H1 (cell line): ENCODE data around the gene SOX30. TPM values are rescaled to one million over a fixed set of nuclear protein-coding genes. Genes with fewer than 3 reads are reported as not detected.

Source experiments
- CTCF ChIA-PET: fragments of 300-600 bp; sonication (Branson Sonifier 250); formaldehyde crosslinking; loops from one replicate; lab custom pipeline; 2021; ENCODE audit not compliant: partially characterized antibody; lab: Charles Lee
- POLR2A ChIA-PET: fragments of 300-600 bp; sonication (Branson Sonifier 250); formaldehyde crosslinking; loops from one replicate; lab custom pipeline; 2021; ENCODE audit warnings: inconsistent platforms; ENCODE audit not compliant: partially characterized antibody; lab: Charles Lee
- DNase-seq, 2 experiments: peaks; one replicate each; pipeline versions ENCODE4 v3.0.0 to v3.0.0-alpha.2; 2010 to 2022; ENCODE audit warnings: low spot score in 2 of 2, low read depth in 1 of 2, mixed read lengths in 1 of 2
- FAIRE-seq: peaks from 2 replicates; lab custom pipeline; 2011; peaks lifted over from hg19 to GRCh38; lab: Jason Lieb, UNC
- H2AFZ ChIP-seq: 2 replicates; pipeline ENCODE4 v1.8.1; 2012; ENCODE audit warnings: low read length, inconsistent platforms
- H2AK5ac ChIP-seq: 2 replicates; pipeline ENCODE4 v1.6.1; 2013; ENCODE audit warnings: low read depth, low read length
- H2BK120ac ChIP-seq: replicated peaks from 2 replicates; pipeline ENCODE3; 2013; ENCODE audit warnings: low read depth, low read length, inconsistent platforms
- H2BK12ac ChIP-seq: 2 replicates; pipeline ENCODE4 v1.6.1; 2013; ENCODE audit warnings: low read depth, low read length
- H2BK15ac ChIP-seq: 2 replicates; pipeline ENCODE4 v1.6.1; 2013; ENCODE audit warnings: low read length
- H2BK20ac ChIP-seq: 2 replicates; pipeline ENCODE4 v1.6.1; 2013; ENCODE audit warnings: low read length
- H2BK5ac ChIP-seq: 2 replicates; pipeline ENCODE4 v1.6.1; 2013; ENCODE audit warnings: low read depth, low read length
- H3K14ac ChIP-seq: 2 replicates; pipeline ENCODE4 v1.6.1; 2013; ENCODE audit warnings: inconsistent platforms; ENCODE audit not compliant: insufficient read length
- H3K18ac ChIP-seq: 2 replicates; pipeline ENCODE4 v1.6.1; 2013; ENCODE audit warnings: low read length; ENCODE audit errors: extremely low read depth
- H3K23ac ChIP-seq: 2 replicates; pipeline ENCODE4 v1.6.1; 2013; ENCODE audit warnings: inconsistent platforms; ENCODE audit not compliant: insufficient read length
- H3K23me2 ChIP-seq: 2 replicates; pipeline ENCODE4 v1.6.1; 2013; ENCODE audit warnings: low read depth, low read length
- H3K27ac ChIP-seq: 2 replicates; pipeline ENCODE4 v1.6.1; 2011; ENCODE audit warnings: low read depth, low read length, inconsistent platforms
- H3K27me3 ChIP-seq, 4 experiments: replicated peaks in 1 of 4; 1 replicate in 1 of 4; 2 replicates in 3 of 4; pipeline versions ENCODE4 v1.6.1 to v1.8.1; 2011 to 2013; ENCODE audit warnings: low read length in 3 of 4, mild to moderate bottlenecking in 3 of 4, inconsistent platforms in 2 of 4, mixed read lengths in 2 of 4, moderate library complexity in 1 of 4; ENCODE audit not compliant: control insufficient read depth in 3 of 4, insufficient read depth in 3 of 4; ENCODE audit errors: extremely low read depth in 1 of 4
- H3K36me3 ChIP-seq, 4 experiments: 2 replicates each; pipeline versions ENCODE4 v1.6.1 to v1.8.1; 2011 to 2013; ENCODE audit warnings: mild to moderate bottlenecking in 4 of 4, low read length in 3 of 4, moderate library complexity in 2 of 4, control low read depth in 1 of 4, inconsistent platforms in 1 of 4; ENCODE audit not compliant: insufficient read depth in 4 of 4, control insufficient read depth in 2 of 4
- H3K4ac ChIP-seq: replicated peaks from 2 replicates; pipeline ENCODE3; 2013; ENCODE audit warnings: low read length, low read depth, mixed read lengths, inconsistent platforms; ENCODE audit not compliant: insufficient read length
- H3K4me1 ChIP-seq, 4 experiments: replicated peaks in 1 of 4; 1 replicate in 1 of 4; 2 replicates in 3 of 4; pipeline versions ENCODE4 v1.6.1 to v1.8.1; 2011 to 2013; ENCODE audit warnings: low read length in 3 of 4, inconsistent platforms in 2 of 4, mixed read lengths in 1 of 4; ENCODE audit not compliant: insufficient read depth in 4 of 4, control insufficient read depth in 3 of 4
- H3K4me2 ChIP-seq, 2 experiments: 2 replicates each; pipeline versions ENCODE4 v1.6.1 to v1.8.1; 2011 to 2013; ENCODE audit warnings: low read depth in 2 of 2, low read length in 2 of 2, control low read depth in 1 of 2, inconsistent platforms in 1 of 2, mild to moderate bottlenecking in 1 of 2; ENCODE audit not compliant: insufficient read depth in 1 of 2
- H3K4me3 ChIP-seq, 4 experiments: fragments of 200-600, 300-600 bp in 1 of 4; sonication (generic), shearing (Covaris generic), sonication (Bioruptor Twin) in 1 of 4; 2 replicates each; pipeline versions ENCODE4 v1.5.1 to v1.8.1; 2011 to 2016; ENCODE audit warnings: low read length in 4 of 4, low read depth in 3 of 4, control low read depth in 2 of 4, inconsistent platforms in 2 of 4, mild to moderate bottlenecking in 2 of 4, mixed read lengths in 1 of 4, moderate library complexity in 1 of 4; ENCODE audit not compliant: insufficient read depth in 2 of 4; ENCODE audit errors: extremely low read depth in 1 of 4
- H3K56ac ChIP-seq: replicated peaks from 2 replicates; pipeline ENCODE3; 2013; ENCODE audit warnings: low read depth, mild to moderate bottlenecking, mixed read lengths, low read length, inconsistent platforms; ENCODE audit not compliant: insufficient read length
- H3K79me1 ChIP-seq: 2 replicates; pipeline ENCODE4 v1.6.1; 2013; ENCODE audit warnings: low read depth, low read length, control low read depth
- H3K79me2 ChIP-seq, 2 experiments: 2 replicates each; pipeline versions ENCODE4 v1.6.1 to v1.8.1; 2012 to 2013; ENCODE audit warnings: low read length in 2 of 2, mild to moderate bottlenecking in 2 of 2, inconsistent platforms in 1 of 2; ENCODE audit not compliant: insufficient read depth in 2 of 2, control insufficient read depth in 1 of 2
- H3K9ac ChIP-seq, 4 experiments: replicated peaks in 1 of 4; 1 replicate in 1 of 4; 2 replicates in 3 of 4; pipeline versions ENCODE4 v1.6.1 to v1.8.1; 2011 to 2013; ENCODE audit warnings: low read depth in 3 of 4, low read length in 3 of 4, control low read depth in 2 of 4, mild to moderate bottlenecking in 2 of 4, moderate library complexity in 2 of 4, inconsistent platforms in 1 of 4; ENCODE audit errors: extremely low read depth in 1 of 4
- H3K9me3 ChIP-seq, 2 experiments: 2 replicates each; pipeline versions ENCODE4 v1.6.1 to v1.8.1; 2012 to 2013; ENCODE audit warnings: mild to moderate bottlenecking in 2 of 2, moderate library complexity in 2 of 2, control low read depth in 1 of 2, inconsistent platforms in 1 of 2, low read depth in 1 of 2, low read length in 1 of 2, mixed read lengths in 1 of 2; ENCODE audit not compliant: insufficient read depth in 2 of 2
- H4K20me1 ChIP-seq, 2 experiments: replicated peaks in 1 of 2; 2 replicates each; pipeline versions ENCODE3 to v1.8.1; 2011 to 2013; ENCODE audit warnings: inconsistent platforms in 2 of 2, low read length in 2 of 2, mild to moderate bottlenecking in 1 of 2; ENCODE audit not compliant: insufficient read depth in 2 of 2, control insufficient read depth in 1 of 2
- H4K5ac ChIP-seq: 2 replicates; pipeline ENCODE4 v1.6.1; 2013; ENCODE audit warnings: low read length, low read depth, mixed read lengths, inconsistent platforms; ENCODE audit not compliant: insufficient read length
- H4K8ac ChIP-seq: 2 replicates; pipeline ENCODE4 v1.8.0; 2013; ENCODE audit warnings: mild to moderate bottlenecking, moderate library complexity, low read length, inconsistent platforms; ENCODE audit not compliant: insufficient read depth; ENCODE audit errors: extremely low read depth
- H4K91ac ChIP-seq: replicated peaks from 2 replicates; pipeline ENCODE3; 2013; ENCODE audit warnings: low read length, mixed read lengths, inconsistent platforms; ENCODE audit not compliant: insufficient read length
- ASH2L ChIP-seq: fragments of 200-600, 300-600 bp; sonication (generic); IDR thresholded peaks from one replicate; pipeline ENCODE4 v1.7.1; 2017; ENCODE audit warnings: low read length
- CBX8 ChIP-seq: fragments of 300-800, 300-1000 bp; sonication (generic); IDR thresholded peaks from 2 replicates; pipeline ENCODE4 v1.7.1; 2016; ENCODE audit warnings: low read depth, low read length, borderline replicate concordance
- EZH2 ChIP-seq: fragments of 200-600 bp; sonication (generic); IDR thresholded peaks from 2 replicates; pipeline ENCODE4 v1.7.1; 2012; ENCODE audit warnings: low read depth, mild to moderate bottlenecking, moderate library complexity, low read length, inconsistent platforms; ENCODE audit not compliant: severe bottlenecking
- FOSL1 ChIP-seq: IDR thresholded peaks from 2 replicates; pipeline ENCODE4 v1.6.1; 2011; ENCODE audit warnings: mild to moderate bottlenecking, low read depth, low read length, moderate library complexity; ENCODE audit not compliant: insufficient read depth
- HDAC2 ChIP-seq, 2 experiments: fragments of 300-600 bp in 1 of 2; sonication (generic) in 1 of 2; IDR thresholded peaks; 2 replicates each; pipeline ENCODE4 v1.6.1; 2011 to 2012; ENCODE audit warnings: low read depth in 2 of 2, low read length in 2 of 2, mild to moderate bottlenecking in 2 of 2, moderate library complexity in 2 of 2, borderline replicate concordance in 1 of 2, inconsistent platforms in 1 of 2
- KDM1A ChIP-seq: fragments of 200-600, 300-600 bp; sonication (generic); IDR thresholded peaks from 2 replicates; pipeline ENCODE4 v1.7.1; 2016; ENCODE audit warnings: mild to moderate bottlenecking, low read length, borderline replicate concordance
- RFX5 ChIP-seq: IDR thresholded peaks from 2 replicates; pipeline ENCODE4 v1.6.1; 2011; ENCODE audit warnings: low read depth, low read length, improper control_type of control experiment, borderline replicate concordance
- SIRT6 ChIP-seq: IDR thresholded peaks from one replicate; pipeline ENCODE4 v1.7.1; 2012; ENCODE audit warnings: low read length, inconsistent platforms
- SIX5 ChIP-seq: IDR thresholded peaks from 2 replicates; pipeline ENCODE4 v1.6.1; 2011; ENCODE audit warnings: mild to moderate bottlenecking, low read depth, low read length
- TAF7 ChIP-seq: optimal IDR thresholded peaks from 2 replicates; pipeline ENCODE3; 2011; ENCODE audit warnings: low read depth, mild to moderate bottlenecking, inconsistent platforms, low read length, moderate library complexity, borderline replicate concordance
- TBP ChIP-seq: IDR thresholded peaks from 2 replicates; pipeline ENCODE4 v1.6.1; 2011; ENCODE audit warnings: low read depth, low read length, improper control_type of control experiment
- ZNF274 ChIP-seq: IDR thresholded peaks from 2 replicates; pipeline ENCODE4 v1.7.0; 2012; ENCODE audit warnings: low read length, borderline replicate concordance; ENCODE audit errors: extremely low read depth
- WGBS, 2 experiments: shearing (Covaris generic) in 1 of 2; methylation state at CpG; one replicate each; pipeline versions ENCODE4 v1.1.6 to v1.1.7; 2013 to 2015; ENCODE audit warnings: low lambda C conversion rate in 2 of 2, mixed read lengths in 2 of 2, inconsistent platforms in 1 of 2, low coverage in 1 of 2, missing lambda C conversion rate in 1 of 2; ENCODE audit not compliant: insufficient replicate concordance in 2 of 2, insufficient coverage in 1 of 2, insufficient read length in 1 of 2; ENCODE audit errors: extremely low coverage in 1 of 2, missing lambda C conversion rate in 1 of 2; 5-methylcytosine and 5-hydroxymethylcytosine counted together
- polyA plus RNA-seq, 7 experiments: library from polyadenylated mRNA; depleted of rRNA in 3 of 7; stranded (reverse) in 5 of 7; unstranded in 2 of 7; fragments of >200 nt in 5 of 7; fragments of 200-250 nt in 2 of 7; gene quantifications; 1 replicate in 5 of 7; 2 replicates in 1 of 7; 4 replicates in 1 of 7; pipeline versions ENCODE4 v1.2.1 to v1.2.3, GENCODE V29; 2011 to 2013; ENCODE audit warnings: missing spikeins in 2 of 7, mixed read lengths in 2 of 7
- total RNA-seq: library from RNA; stranded (reverse); fragmentation: NEBNext Ultra II Directional; extraction: Animal tissue kit (Norgen Biotek cat#: 25700); gene quantifications from 2 replicates; pipeline ENCODE4 v1.2.1, GENCODE V29; 2021

The SOX30 gene
- total and polyA plus RNA-seq, 2 of the 8 experiments (the other 6 are each of a cell fraction or from before 2014, with no cell fraction given) = 0.35 TPM; not detected in 1

DNA sequence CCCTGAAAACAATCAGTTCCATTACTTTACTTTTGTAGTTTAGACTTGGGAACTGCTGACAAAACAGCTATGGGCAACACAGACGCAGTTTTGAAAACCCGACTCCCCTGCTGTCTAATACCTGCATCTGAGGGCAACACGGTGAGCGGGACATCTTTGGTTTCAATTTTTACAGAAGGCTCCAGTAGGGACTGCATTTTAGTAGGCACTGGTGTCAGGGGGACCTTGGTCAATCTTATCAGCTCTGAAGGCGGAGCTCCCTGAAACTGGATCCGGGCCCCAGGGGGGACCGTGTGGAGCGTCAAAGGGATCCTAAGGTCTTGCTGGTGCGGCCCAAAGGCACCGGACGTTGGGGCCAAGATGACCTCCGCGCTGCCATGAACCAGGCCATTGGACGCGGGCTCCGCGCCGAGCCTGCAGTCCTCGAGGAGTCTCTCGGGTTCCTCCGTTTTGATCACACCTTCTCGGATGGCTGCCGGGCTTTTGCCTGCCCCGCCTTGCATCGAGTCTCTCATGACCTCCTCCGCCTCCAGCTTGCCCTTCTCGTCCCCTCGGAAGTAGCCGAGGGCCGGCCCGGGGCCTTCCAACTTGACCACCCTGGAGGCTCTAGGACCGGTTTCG is 1.1 kb downstream of the SOX30 start:
- no peak overlapping the region for H3K27ac ChIP-seq
- FAIRE-seq = no peak
- H3K9me3 ChIP-seq = peaks cover 3 to 16% of the 10 kb centered on the region in 2 experiments; a peak in 2 of 4 replicates
- H3K56ac ChIP-seq = no peak overlapping the region
- WGBS, 2 experiments = 87% methylated on average over 31 of the region's 33 CpGs; no CpG with 5 or more reads in 1 of the 2 experiments
- H2AFZ ChIP-seq = no peak overlapping the region
- H4K8ac ChIP-seq = peak overlapping the region; percentile 86; the same call in 1 of the 2 replicates
- no peak overlapping the region for H4K91ac ChIP-seq
- POLR2A ChIA-PET = interaction anchor here (1.1 kb wide), 2 partner anchors 81 to 111 kb away, joined by 3 to 4 read pairs; partner anchors contain the start of gene THG1L
- DNase-seq = no peak
- no peak overlapping the region for H2AK5ac ChIP-seq
- 0 out of 8 replicates have a peak overlapping the region, but pooled peaks of 1 of the 4 experiments have one; percentile 52 for H3K4me3 ChIP-seq
- H3K23ac ChIP-seq = no peak overlapping the region
- no peaks in the 10 kb centered on the region for H3K79me2 ChIP-seq
- CTCF ChIA-PET = interaction anchor here (0.5 to 2.8 kb wide), 5 partner anchors 9 to 92 kb away, joined by 3 to 14 read pairs (median 8); partner anchors contain the start of gene LSM11
- H3K18ac ChIP-seq = no peak overlapping the region; the same call in 1 of the 2 replicates
- no peak overlapping the region for H2BK120ac ChIP-seq
- H4K5ac ChIP-seq = no peak overlapping the region
- peaks cover 0 to 7% (median 3%) of the 10 kb centered on the region in 4 experiments; a peak in 6 of 7 replicates for H3K27me3 ChIP-seq
- no peaks in the 10 kb centered on the region for H3K79me1 ChIP-seq
- no peak overlapping the region for H2BK20ac ChIP-seq
- no peaks in the 10 kb centered on the region for H3K36me3 ChIP-seq
- no peak overlapping the region for H2BK5ac ChIP-seq
- H3K4ac ChIP-seq = no peak overlapping the region
- no peak overlapping the region for H2BK15ac ChIP-seq
- H4K20me1 ChIP-seq = no peaks in the 10 kb centered on the region
- no peak overlapping the region for H3K14ac ChIP-seq
- peak overlapping the region in 1 of 2 experiments; percentile 58; a peak in 1 of 4 replicates for H3K4me2 ChIP-seq
- no peak overlapping the region for H3K9ac ChIP-seq
- H3K23me2 ChIP-seq = no peaks in the 10 kb centered on the region; the same call in 1 of the 2 replicates
- H2BK12ac ChIP-seq = no peak overlapping the region
- no peaks in the 10 kb centered on the region for H3K4me1 ChIP-seq
- TF ChIP-seq TAF7 (no peak), SIX5 (no peak), KDM1A (no peak), TBP (no peak), FOSL1 (no peak), EZH2 (no peak), SIRT6 (no peak), RFX5 (no peak), ZNF274 (no peak), ASH2L (no peak), HDAC2 (IDR thresholded peaks at IDR 0.05; ENCODE audit: borderline replicate concordance in 1 of 2, low read depth in 2 of 2, low read length in 2 of 2) (no peak), CBX8 (no peak)
